SK-N-SH treated with all-trans-retinoic acid at 6 μM for 48 hours (cell line): ENCODE results near the gene ATF6B.

ENCODE experiments used
- ATAC-seq: fragments of 200-7000 bp; cut with Tn5 transposase; 3 replicates; pipeline ENCODE4 v1.9.1; 2020; ENCODE audit warnings: mild to moderate bottlenecking, moderate library complexity
- CREB5 ChIP-seq: fragments of 250-450 bp; sonication (Bioruptor Pico); IDR thresholded peaks from 2 replicates; pipeline ENCODE4 v1.5.1; 2020; ENCODE audit warnings: low read depth, mild to moderate bottlenecking, moderate library complexity
- CSDC2 ChIP-seq: fragments of 250-450 bp; sonication (Bioruptor Pico); IDR thresholded peaks from 2 replicates; pipeline ENCODE4 v1.5.0; 2020; ENCODE audit warnings: mild to moderate bottlenecking, moderate library complexity
- CSRNP3 ChIP-seq: fragments of 250-450 bp; sonication (Bioruptor Pico); IDR thresholded peaks from 2 replicates; pipeline ENCODE4 v1.5.1; 2021; ENCODE audit warnings: mild to moderate bottlenecking, moderate library complexity
- ESRRG ChIP-seq: fragments of 250-450 bp; sonication (Bioruptor Pico); IDR thresholded peaks from 2 replicates; pipeline ENCODE4 v1.6.1; 2021; ENCODE audit warnings: mild to moderate bottlenecking
- GLIS3 ChIP-seq: fragments of 250-450 bp; sonication (Bioruptor Pico); IDR thresholded peaks from 2 replicates; pipeline ENCODE4 v1.5.0; 2020; ENCODE audit warnings: mild to moderate bottlenecking, moderate library complexity
- ISL1 ChIP-seq: fragments of 250-450 bp; sonication (Bioruptor Pico); IDR thresholded peaks from 2 replicates; pipeline ENCODE4 v2.1.2; 2022; ENCODE audit warnings: mild to moderate bottlenecking, moderate library complexity
- OSR1 ChIP-seq: fragments of 250-450 bp; sonication (Bioruptor Pico); IDR thresholded peaks from 2 replicates; pipeline ENCODE4 v1.8.0; 2022; ENCODE audit warnings: moderate library complexity, mild to moderate bottlenecking, inconsistent platforms
- PPARA ChIP-seq: fragments of 250-450 bp; sonication (Bioruptor Pico); IDR thresholded peaks from 2 replicates; pipeline ENCODE4 v1.5.0; 2020; ENCODE audit warnings: mild to moderate bottlenecking, borderline replicate concordance
- RARB ChIP-seq: fragments of 250-450 bp; sonication (Bioruptor Pico); IDR thresholded peaks from 2 replicates; pipeline ENCODE4 v1.8.0; 2021; ENCODE audit warnings: mild to moderate bottlenecking, moderate library complexity
- SNAI2 ChIP-seq: fragments of 250-450 bp; sonication (Bioruptor Pico); IDR thresholded peaks from 2 replicates; pipeline ENCODE4 v1.5.0; 2020; ENCODE audit warnings: mild to moderate bottlenecking, moderate library complexity
- TCF4 ChIP-seq: fragments of 250-450 bp; sonication (Bioruptor Pico); IDR thresholded peaks from 2 replicates; pipeline ENCODE4 v1.8.0; 2021; ENCODE audit warnings: mild to moderate bottlenecking, moderate library complexity, borderline replicate concordance
- TOX ChIP-seq: fragments of 250-450 bp; sonication (Bioruptor Pico); IDR thresholded peaks from 2 replicates; pipeline ENCODE4 v1.8.0; 2021; ENCODE audit warnings: mild to moderate bottlenecking, moderate library complexity, borderline replicate concordance
- ZC3H10 ChIP-seq: fragments of 250-450 bp; sonication (Bioruptor Pico); IDR thresholded peaks from 2 replicates; pipeline ENCODE4 v1.5.1; 2021; ENCODE audit warnings: mild to moderate bottlenecking, moderate library complexity
- ZFP3 ChIP-seq: fragments of 250-450 bp; sonication (Bioruptor Pico); IDR thresholded peaks from 2 replicates; pipeline ENCODE4 v1.5.0; 2020; ENCODE audit warnings: mild to moderate bottlenecking, moderate library complexity
- ZFP30 ChIP-seq: fragments of 450-650 bp; formaldehyde crosslinking; IDR thresholded peaks from 2 replicates; pipeline ENCODE4 v1.5.0; 2022; ENCODE audit warnings: mild to moderate bottlenecking, moderate library complexity
- ZNF70 ChIP-seq: fragments of 450-650 bp; formaldehyde crosslinking; IDR thresholded peaks from 2 replicates; pipeline ENCODE4 v1.5.0; 2020; ENCODE audit warnings: mild to moderate bottlenecking, moderate library complexity
- TF ChIP-seq, protein P1 (sequence below): fragments of 250-450 bp; sonication (Bioruptor Pico); IDR thresholded peaks from 2 replicates; pipeline ENCODE4 v1.8.0; 2021; ENCODE audit warnings: low read depth, mild to moderate bottlenecking, moderate library complexity, borderline replicate concordance
- TF ChIP-seq, protein P2 (sequence below): fragments of 250-450 bp; sonication (Bioruptor Pico); IDR thresholded peaks from 2 replicates; pipeline ENCODE4 v1.8.0; 2020; ENCODE audit warnings: mild to moderate bottlenecking, moderate library complexity, borderline replicate concordance

The ATF6B gene

GRCh38 chr6:32086661-32087573, 41.1 kb downstream of the ATF6B start:
- ATAC-seq: peak; percentile 35

DNA sequence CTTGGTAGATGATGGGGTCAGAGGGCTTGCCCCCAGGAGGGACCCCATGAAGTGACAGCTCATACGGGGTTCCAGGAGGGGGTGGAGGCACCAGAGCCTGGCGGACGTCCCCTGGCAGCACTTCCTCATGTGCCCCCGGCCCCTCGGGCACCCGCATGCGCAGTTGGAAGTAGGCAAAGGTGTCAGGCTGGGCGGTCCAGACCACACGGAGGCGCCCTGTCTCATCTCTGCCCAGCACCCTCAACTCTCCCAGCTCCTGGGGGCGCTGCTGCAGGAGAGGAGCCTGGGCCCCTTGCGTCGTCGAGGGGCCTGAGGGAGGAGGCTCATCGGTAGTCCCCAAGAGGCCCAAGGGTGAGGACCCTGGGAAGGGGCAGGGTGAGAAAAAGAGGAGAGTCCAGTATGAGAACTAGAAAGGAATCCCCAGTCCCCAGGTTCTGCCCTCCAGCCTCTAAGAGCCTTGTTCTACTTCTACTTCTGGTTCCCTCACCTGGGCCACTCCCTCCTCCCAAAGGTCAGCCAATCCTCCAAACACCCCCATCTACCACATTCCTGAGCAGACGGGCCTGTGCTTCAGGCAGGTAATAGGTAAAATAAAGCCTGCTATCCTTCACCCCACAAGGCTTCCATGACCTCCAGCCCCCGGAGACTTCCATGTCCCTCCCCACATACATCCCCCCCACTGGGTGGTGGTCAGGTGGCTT, 42.1 kb downstream of the ATF6B start:
- TF ChIP-seq, protein P1, sequence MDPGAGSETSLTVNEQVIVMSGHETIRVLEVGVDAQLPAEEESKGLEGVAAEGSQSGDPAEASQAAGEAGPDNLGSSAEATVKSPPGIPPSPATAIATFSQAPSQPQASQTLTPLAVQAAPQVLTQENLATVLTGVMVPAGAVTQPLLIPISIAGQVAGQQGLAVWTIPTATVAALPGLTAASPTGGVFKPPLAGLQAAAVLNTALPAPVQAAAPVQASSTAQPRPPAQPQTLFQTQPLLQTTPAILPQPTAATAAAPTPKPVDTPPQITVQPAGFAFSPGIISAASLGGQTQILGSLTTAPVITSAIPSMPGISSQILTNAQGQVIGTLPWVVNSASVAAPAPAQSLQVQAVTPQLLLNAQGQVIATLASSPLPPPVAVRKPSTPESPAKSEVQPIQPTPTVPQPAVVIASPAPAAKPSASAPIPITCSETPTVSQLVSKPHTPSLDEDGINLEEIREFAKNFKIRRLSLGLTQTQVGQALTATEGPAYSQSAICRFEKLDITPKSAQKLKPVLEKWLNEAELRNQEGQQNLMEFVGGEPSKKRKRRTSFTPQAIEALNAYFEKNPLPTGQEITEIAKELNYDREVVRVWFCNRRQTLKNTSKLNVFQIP (CRISPR knock-in tag): no peak
- TF ChIP-seq ZFP30 (CRISPR knock-in tag): no peak
- TF ChIP-seq, protein P2, sequence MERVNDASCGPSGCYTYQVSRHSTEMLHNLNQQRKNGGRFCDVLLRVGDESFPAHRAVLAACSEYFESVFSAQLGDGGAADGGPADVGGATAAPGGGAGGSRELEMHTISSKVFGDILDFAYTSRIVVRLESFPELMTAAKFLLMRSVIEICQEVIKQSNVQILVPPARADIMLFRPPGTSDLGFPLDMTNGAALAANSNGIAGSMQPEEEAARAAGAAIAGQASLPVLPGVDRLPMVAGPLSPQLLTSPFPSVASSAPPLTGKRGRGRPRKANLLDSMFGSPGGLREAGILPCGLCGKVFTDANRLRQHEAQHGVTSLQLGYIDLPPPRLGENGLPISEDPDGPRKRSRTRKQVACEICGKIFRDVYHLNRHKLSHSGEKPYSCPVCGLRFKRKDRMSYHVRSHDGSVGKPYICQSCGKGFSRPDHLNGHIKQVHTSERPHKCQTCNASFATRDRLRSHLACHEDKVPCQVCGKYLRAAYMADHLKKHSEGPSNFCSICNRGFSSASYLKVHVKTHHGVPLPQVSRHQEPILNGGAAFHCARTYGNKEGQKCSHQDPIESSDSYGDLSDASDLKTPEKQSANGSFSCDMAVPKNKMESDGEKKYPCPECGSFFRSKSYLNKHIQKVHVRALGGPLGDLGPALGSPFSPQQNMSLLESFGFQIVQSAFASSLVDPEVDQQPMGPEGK (CRISPR knock-in tag): no peak
- TF ChIP-seq ZC3H10 (CRISPR knock-in tag): no peak
- TF ChIP-seq OSR1 (CRISPR knock-in tag): no peak
- TF ChIP-seq CREB5 (CRISPR knock-in tag): no peak
- TF ChIP-seq ZFP3 (CRISPR knock-in tag): no peak
- no peak for TF ChIP-seq SNAI2 (CRISPR knock-in tag)
- ATAC-seq: no peak

More at GRCh38 chr6:32086661-32087573, 41.1 kb downstream of the ATF6B start:
- no peak for TF ChIP-seq TOX (CRISPR knock-in tag)
- TF ChIP-seq ZNF70 (CRISPR knock-in tag): no peak
- TF ChIP-seq RARB (CRISPR knock-in tag): no peak
- TF ChIP-seq TCF4 (CRISPR knock-in tag): no peak
- TF ChIP-seq OSR1 (CRISPR knock-in tag): no peak
- no peak for TF ChIP-seq ESRRG (CRISPR knock-in tag)
- TF ChIP-seq SNAI2 (CRISPR knock-in tag): no peak
- TF ChIP-seq GLIS3 (CRISPR knock-in tag): no peak
- no peak for TF ChIP-seq ZFP30 (CRISPR knock-in tag)
- no peak for TF ChIP-seq CSDC2 (CRISPR knock-in tag)
- TF ChIP-seq ISL1 (CRISPR knock-in tag): no peak
- TF ChIP-seq CSRNP3 (CRISPR knock-in tag): no peak
- TF ChIP-seq ZC3H10 (CRISPR knock-in tag): no peak

- TF ChIP-seq RARB (CRISPR knock-in tag): no peak
- no peak for ATAC-seq
Measured at GRCh38 chr6:32084780-32085179, 43.3 kb downstream of the ATF6B start.

- ATAC-seq: no peak
- TF ChIP-seq, protein P2 (CRISPR knock-in tag): no peak
- no peak for TF ChIP-seq PPARA (CRISPR knock-in tag)
- no peak for TF ChIP-seq SNAI2 (CRISPR knock-in tag)
- TF ChIP-seq CSDC2 (CRISPR knock-in tag): no peak
- TF ChIP-seq ESRRG (CRISPR knock-in tag): no peak
Measured at GRCh38 chr6:32083812-32084768, 44.0 kb downstream of the ATF6B start.
